Activated naive CD8-positive, alpha-beta T cell treated with anti-CD3 and anti-CD28 coated beads, Interleukin-2, amount 50 U/mL, for 16 hours (primary cell): Measurements from ENCODE around the gene OR2T29.
"Not testable (repeated sequence)": the region's sequence is repeated elsewhere in the genome, so short reads cannot be mapped to it uniquely, and the experiment has no call there.

Experiments
- DNase-seq: peaks from one replicate; pipeline ENCODE4 v3.0.0-alpha.2; 2020; ENCODE audit warnings: low read depth, low spot score

The OR2T29 gene

GRCh38 chr1:248510217-248510616, 52.4 kb downstream of the OR2T29 start:
- not testable (repeated sequence) for DNase-seq

DNA sequence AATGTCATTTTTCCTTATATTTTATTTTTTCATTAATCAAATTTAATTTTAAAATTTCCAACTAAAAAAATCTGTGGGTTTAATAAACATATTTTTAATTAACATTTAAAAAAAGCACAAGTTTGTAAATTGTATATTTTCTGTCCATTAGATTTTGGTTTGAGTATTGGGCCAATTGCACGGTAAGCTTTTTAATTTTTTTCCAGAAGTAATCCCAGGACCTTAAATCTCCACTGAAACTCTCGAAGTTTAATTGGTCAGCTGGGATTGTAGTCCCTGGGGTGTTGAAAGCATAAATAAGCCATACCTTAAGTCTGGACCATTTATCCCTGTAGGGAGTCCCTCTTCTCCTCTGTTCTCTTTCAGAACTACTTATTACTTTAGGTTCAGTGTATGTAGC, 54.8 kb downstream of the OR2T29 start, which contains the start of gene OR2G6:
Gene OR2G6 (plus strand): TSS at position 301 of the 400 bp plus-strand sequence. CDS start 13,574 bp downstream, outside the sequence.
- not testable (repeated sequence) for DNase-seq
